Activated CD8-positive, alpha-beta memory T cell treated with anti-CD3 and anti-CD28 coated beads, Interleukin-2, amount 50 U/mL, for 24 hours (primary cell): ENCODE data around the gene ANGPTL4.

Experiments
- DNase-seq: peaks from one replicate; pipeline ENCODE4 v3.0.0-alpha.2; 2020; ENCODE audit errors: extremely low read depth

Gene ANGPTL4

DNA sequence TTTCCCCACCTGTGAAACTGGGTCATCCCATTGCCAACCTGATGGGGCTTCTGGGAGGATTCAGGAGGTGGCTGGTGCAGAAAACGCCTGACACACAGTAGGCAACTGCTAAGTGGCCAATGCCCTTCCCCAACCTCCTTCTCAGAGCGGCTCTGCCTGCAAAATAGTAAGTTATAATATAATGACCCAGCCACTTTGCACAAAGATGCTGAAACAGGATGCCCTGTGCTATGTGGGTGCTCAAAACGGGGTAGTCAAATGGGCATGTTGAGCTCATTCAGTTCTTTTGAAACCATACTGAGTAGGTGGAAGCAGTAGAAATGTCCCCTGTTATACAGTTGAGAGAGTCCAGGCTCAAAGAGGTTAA lies 49.7 kb downstream of the ANGPTL4 start:
- no peak for DNase-seq

- no peak for DNase-seq
Measured at GRCh38 chr19:8416796-8417195, 52.8 kb downstream of the ANGPTL4 start.

GRCh38 chr19:8421484-8422461 lies 57.8 kb downstream of the ANGPTL4 start:
- DNase-seq, result no peak

DNA sequence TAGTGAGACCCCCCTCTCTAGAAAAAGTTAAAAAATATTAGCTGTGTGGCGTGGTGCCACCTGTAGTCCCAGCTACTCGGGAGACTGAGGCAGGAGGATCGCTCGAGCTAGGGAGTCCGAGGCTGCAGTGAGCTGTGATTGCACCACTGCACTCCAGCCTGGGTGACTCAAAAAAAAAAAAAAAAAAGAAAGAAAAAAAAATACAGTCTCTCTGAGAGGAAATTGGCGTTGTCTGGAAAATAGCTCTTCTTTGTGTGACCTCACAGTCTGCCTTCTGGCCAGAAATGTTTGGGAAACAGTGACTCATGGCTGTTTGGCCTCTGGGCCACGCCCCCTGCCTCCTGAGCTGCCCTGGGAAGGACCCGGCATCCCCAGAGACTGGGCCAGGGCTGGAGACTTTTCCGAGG lies 59.9 kb downstream of the ANGPTL4 start:
- DNase-seq, result no peak
